NCI-H748 (cell line): ENCODE measurements around the gene CTIF.

Experiments
- DNase-seq: peaks from one replicate; lab custom pipeline; 2025; ENCODE audit not compliant: unreplicated experiment; lab: John Stamatoyannopoulos, UW

Gene CTIF

DNA sequence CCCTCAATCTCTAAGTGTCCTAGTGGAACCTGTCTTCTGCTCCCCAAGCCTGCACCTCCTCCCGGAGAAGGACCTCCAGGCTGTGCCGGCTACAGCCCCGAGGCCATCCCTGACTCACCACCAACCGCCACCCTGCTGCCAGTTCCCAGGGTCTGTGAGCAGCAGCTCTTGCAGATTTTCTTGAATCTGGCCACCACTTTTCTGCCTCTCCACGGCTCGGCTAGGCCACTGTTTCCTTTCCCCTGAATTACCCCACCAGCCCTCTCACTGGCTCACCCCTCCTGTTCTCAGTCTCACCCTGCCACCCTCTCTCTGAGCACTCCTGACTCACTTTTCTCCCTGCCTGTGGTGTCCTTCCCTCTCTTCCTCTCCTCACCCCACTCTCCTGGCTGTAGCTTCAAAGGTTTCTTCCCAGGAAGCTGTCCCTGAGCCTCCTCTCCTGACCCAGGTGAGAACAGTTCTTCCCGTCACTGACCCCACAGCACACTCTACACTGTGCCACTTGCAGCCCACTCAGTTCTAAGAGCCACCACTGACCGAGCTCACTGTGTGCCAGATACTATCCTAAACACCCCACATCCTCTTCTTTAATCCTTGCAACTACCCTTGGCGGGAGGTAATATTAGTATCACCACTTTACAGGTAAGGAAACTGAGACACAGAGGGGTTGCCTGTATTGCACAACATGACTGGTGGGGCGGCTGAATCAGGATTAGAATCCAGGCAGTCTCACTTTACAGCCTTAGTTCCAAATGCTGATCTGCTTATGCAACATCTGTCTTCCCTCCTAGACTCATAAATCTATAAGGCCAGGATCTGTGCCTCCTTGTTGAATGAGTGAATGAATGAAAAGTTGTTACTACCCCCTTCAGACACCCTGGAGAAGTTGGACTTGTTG is 300.3 kb downstream of the CTIF start:
- DNase-seq = no peak

DNA sequence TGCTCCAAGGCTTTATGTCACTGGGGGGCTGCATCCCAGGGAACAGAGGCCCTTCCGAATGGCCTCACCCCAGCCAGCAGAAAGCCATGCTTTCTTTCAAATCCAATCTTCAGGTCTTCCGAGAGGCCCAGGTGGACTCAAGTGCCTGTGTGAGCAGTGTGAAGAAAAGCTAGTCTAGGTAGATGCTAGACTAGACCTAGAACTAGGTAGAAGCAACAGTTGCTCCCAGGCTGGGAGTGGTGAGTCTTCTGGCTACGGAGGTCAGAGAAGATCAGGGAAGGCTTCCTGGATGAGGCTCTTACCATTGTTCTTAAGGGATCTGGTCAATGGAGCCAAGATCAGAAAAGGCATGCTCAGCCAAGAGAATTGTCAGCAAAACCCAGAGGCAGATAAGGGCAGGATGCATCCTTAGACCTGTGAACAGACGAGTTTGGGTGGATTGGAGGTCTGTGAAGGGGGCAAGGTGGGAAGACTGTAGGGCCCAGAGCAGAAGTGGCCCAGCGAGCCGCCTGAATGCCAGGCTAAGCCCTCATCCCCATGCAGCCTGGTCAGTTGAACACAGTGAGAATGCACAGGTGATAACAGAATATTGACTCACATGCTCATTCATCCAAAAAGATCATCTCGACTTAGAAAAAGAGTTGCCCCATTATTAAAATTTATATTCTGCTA is 301.1 kb downstream of the CTIF start:
- no peak for DNase-seq

GRCh38 chr18:48840491-48840877 is 301.7 kb downstream of the CTIF start:
- peak; percentile 9 for DNase-seq

DNA sequence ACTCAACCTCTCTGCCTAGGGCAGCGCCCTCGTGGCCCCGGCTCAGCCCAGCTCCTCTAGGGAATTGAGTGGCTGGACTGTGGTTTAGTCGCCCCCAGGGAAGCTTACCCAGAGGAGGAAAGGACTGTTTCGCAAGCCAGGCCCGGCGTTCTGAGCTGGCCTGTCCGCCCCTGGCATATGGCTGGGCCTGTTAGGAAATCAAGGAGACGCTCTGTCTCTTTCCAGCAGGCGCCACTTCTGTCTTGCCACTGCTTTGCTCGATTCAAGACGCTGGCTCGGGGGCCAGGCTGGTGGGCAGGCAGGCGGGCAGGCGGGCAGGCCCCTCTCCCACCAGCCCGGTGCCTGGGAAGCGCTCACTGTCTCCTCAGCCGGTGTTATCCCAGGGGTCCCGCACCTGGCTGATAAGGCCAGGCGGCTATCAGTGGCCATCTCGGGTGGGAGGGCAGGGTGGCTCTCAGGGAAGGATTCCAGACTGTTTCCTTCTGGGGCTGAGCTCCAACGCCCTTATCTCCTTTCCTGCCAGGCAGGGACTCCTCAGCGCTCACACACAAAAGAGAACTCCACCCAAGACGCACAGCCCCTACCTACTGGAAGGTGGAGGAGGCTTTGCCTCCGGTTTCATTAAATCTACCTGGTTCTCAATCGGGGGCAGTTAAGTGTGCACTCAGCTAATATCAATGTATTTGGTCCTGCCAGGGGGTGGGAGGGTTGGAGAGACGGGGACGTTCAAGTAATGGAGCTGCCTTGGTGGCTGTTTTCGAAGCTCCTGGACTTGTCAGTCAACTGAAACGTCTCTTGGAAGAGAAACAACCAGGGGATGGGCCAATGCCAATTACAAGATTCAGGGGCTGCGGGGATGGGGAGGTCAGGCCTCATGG is 302.8 kb downstream of the CTIF start:
- no peak for DNase-seq

DNA sequence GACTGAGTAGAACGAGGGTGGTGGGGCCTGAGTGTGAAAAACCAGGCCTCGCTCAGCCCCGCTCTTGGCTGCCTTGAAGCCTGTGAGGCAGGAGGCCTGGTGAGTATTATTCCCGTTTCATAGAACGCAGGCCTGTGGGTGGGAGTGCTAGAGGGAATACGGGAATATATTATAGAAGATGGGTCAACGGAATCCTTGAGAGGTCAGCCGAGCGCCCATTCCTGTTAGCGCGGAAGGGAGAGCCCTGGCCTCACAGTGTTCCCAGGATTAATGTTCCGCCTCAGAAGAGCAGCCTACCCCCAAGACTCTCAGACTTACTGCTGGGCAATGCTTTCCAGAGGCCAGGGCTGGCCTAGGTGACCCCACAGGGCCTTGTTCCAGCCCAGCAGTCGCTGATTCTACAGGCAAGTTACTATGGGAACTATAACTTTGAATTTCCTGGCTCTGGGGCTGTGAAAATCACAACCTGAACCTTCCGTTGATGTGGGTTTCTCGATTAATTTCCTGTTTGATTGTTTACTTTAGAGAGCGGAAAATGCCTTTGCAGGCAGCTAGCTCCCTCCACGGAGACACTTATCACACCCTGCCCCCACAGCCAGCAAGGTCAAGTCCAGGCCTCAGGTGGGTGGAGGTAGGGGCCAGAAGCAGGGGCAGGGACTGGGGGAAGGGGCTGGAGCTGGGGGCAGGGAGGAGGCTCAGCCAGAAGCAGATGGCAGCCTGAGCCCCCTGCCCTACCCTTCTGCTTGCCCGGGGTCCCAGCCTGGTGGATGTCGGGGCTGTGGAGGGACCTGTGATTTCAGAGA is 303.6 kb downstream of the CTIF start:
- DNase-seq = no peak

GRCh38 chr18:48843162-48843561 is 304.3 kb downstream of the CTIF start:
- DNase-seq = no peak

DNA sequence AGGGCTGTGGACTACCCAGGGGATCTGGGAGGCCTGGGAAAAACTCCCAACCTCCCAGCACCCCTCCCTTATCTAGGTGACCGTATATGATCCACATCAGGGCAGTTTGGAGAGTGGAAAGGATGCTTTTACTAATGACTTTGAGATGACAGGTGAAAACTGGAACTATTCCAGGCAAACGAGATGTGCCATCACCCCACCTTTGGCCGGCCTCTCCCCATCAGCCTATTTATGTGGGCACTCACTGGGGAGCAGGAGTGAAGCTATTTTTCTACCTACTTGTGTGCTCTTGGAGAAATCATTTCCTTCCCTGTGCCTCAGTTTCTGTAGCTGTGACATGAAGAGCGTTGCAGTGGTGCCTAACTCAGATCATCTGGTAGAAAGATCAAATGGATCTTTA is 304.8 kb downstream of the CTIF start:
- DNase-seq = no peak

- no peak for DNase-seq
Measured at GRCh38 chr18:48844271-48844670, 305.4 kb downstream of the CTIF start.

GRCh38 chr18:48845174-48845573 is 306.3 kb downstream of the CTIF start:
- DNase-seq = no peak

DNA sequence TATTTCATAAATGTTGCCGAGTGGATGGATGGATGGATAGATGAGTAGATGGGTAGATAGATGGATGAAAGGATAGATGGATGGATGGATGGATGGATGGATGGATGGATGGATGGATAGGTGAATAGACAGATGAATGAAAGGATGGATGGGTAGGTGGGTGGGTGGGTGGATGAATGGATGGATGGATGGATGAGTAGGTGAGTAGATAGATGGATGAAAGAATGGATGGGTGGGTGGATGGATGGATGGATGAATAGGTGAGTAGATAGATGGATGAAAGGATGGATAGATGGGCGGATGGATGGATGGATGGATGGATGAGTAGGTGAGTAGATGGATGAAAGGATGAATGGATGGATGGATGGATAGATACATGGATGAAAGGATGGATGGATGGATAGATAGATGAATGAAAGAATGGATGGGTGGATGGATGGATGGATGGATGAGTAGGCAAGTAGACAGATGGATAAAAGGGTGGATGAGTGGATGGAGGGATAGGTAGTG is 307.6 kb downstream of the CTIF start:
- no peak for DNase-seq

DNA sequence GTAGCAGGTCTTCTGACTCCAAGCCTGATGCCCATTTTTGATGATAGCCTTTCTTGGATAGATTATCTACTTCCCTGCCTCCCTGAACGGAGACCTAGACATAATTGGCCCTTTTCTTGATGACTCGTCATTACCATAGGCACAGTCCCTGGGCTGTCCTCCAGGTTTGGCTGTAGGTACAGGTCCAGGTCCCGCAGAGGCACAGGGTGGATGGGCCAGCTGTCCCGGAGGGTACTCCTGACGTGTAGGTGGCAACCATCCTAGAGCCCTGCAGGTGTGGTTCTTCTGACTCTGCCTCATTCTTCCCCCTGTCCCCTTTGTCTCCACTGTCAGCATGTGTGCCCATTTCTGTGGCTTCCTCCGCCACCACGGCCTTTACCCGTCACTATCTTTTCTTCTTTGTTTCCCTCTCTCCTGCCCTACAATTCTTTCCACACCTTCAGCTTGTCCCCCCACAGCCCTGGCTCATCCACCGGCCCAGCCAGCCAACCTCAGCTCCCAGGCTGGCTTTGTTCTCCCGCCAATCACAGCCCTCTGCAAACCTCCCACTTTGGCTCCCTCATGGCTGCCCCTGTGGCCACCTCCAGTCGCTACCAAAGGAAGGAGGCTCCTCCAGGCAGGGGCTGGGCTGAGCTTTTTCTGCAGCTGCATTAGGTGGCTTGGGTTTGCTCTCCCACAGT is 309.1 kb downstream of the CTIF start:
- no peak for DNase-seq

DNA sequence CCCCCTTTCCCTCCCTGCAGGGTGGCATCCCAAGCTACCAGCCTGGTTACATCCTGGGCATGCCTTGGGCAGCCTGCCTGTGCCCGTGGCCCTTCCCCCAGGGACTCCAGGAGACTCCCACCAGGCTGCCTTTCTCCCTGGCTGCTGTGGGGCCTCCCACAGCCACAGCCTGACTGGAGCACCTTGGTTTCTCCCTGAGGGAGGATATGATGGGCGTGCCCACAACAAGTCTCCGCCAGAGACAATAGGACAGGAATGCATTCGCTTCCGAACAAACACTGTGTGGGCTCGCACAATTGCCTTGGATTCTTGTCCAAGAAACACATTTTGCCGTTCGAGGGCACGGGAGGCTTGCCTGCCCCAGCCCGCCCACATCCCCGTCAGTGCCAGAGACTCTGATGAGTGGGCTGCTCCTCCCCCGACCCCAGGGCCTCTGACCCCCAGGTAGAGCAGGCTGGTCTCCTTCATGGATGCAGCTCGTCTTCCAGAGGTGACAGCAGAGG is 309.9 kb downstream of the CTIF start:
- DNase-seq = no peak

DNA sequence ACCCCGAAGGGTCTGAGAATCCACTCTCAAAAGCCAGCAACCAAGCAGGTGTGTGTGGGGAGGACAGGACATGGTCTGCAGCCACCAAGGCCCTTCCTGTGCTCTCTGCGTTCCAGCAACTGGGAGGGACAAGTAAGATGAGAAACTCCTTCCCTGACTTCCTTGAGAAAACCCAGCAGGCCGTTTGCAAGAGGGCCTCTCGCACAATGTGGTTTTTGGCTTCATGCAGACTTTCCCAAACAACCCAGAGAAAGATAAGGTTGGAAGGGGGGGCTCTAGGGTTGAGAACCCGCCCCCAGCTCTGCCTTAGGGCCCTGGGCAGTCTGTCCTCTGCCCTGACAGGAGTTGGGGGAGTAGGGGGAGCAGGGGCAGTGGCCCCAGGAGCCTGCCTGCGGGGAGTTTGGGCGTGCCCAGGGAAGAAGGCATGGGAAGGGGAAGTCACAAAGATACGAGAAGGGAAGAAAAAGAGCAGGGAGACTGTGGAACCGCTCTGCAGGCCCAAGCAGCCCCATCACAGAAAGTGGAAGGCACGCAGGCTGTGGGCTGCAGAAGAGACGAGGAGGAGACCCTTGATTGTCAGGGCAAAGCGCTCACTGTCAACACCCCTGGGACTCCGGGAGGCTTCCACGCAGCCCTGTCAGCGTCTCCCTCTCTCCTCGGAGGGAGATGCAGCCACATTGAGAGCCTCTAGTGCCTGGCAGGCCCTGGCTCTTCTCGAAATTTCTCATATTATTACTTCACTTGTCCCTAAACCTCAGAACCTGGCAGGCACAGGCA is 312.2 kb downstream of the CTIF start:
- DNase-seq = no peak

DNA sequence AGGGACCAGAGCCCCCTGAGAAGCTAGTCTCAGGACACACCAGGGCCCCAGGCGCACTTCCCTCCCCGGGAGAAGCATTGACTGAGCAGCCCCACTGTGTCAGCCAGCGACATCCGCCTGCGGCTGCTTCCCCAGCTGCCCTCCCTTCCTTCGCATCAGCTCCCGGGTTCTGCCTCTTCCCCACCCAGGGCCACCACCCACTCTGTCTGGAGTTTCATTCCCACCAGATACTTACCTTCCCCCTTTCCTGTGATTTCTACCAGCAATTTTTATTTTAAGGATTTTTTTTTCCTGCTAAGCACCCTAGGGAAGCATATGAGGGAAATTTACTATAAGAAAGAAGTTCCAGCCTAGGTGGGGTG is 312.7 kb downstream of the CTIF start:
- no peak for DNase-seq

- DNase-seq = no peak
Measured at GRCh38 chr18:48852292-48852691, 313.5 kb downstream of the CTIF start.

- DNase-seq = no peak
Measured at GRCh38 chr18:48852794-48853193, 314.0 kb downstream of the CTIF start.

GRCh38 chr18:48853588-48853987 is 314.8 kb downstream of the CTIF start:
- DNase-seq = no peak

- no peak for DNase-seq
Measured at GRCh38 chr18:48854780-48855179, 315.9 kb downstream of the CTIF start.
